ENCODE data around the gene COBL.

COBL gene

GRCh38 chr7:51275532-51275931 is 41.1 kb downstream of the COBL start:
- H3K27ac Mint-ChIP-seq, result peak overlapping the region; percentile 82

DNA sequence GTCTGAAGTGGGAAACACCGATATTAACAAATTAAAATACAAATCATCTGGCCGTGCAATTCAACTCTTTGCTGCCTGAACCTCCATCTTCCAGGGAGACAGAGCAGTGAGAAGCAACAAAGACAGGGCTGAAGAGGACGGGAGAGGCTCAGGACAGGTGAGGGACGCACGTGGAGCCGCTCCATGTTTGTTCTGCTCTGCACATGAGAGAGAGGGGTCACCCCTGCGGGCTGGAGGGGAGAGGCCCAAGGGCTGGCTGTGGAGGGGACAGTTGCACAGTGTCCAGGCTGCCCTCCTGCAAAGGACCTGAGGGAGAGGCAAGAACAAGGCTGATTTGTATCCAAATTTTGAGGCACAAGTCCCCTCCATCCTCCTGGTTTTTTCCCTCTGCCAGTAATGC is 41.7 kb downstream of the COBL start:
- H3K27ac Mint-ChIP-seq, result peak overlapping the region; percentile 82

More at GRCh38 chr7:51275532-51275931, 41.1 kb downstream of the COBL start:
- DNase-seq, result peak; percentile 61
- TF ChIP-seq CTCF (IDR thresholded peaks at IDR 0.05), result no peak
- Mint-ChIP-seq H3K4me3 (peak overlapping the region; percentile 21), H3K9me3 (no peaks in the 10 kb centered on the region), H3K36me3 (ENCODE audit: low read depth) (no peaks in the 10 kb centered on the region), H3K4me1 (peaks cover 71% of the 10 kb centered on the region), H3K27me3 (ENCODE audit: low read depth, poor library complexity) (peaks cover 14% of the 10 kb centered on the region)

GRCh38 chr7:51274001-51274400 is 42.6 kb downstream of the COBL start:
- Mint-ChIP-seq H3K27ac (peak overlapping the region; percentile 55), H3K36me3 (ENCODE audit: low read depth) (no peaks in the 10 kb centered on the region), H3K27me3 (ENCODE audit: low read depth, poor library complexity) (peaks cover 14% of the 10 kb centered on the region), H3K4me1 (peaks cover 57% of the 10 kb centered on the region), H3K9me3 (no peaks in the 10 kb centered on the region), H3K4me3 (no peak overlapping the region)
- no peak for DNase-seq
- no peak for TF ChIP-seq CTCF (IDR thresholded peaks at IDR 0.05)

More for the DNA sequence above, 41.7 kb downstream of the COBL start:
- no peak for DNase-seq
- H3K4me1 Mint-ChIP-seq, result peaks cover 65% of the 10 kb centered on the region
- H3K27me3 Mint-ChIP-seq (ENCODE audit: low read depth, poor library complexity), result peaks cover 14% of the 10 kb centered on the region
- TF ChIP-seq CTCF (IDR thresholded peaks at IDR 0.05), result no peak
- no peaks in the 10 kb centered on the region for H3K36me3 Mint-ChIP-seq (ENCODE audit: low read depth)
- peak overlapping the region; percentile 41 for H3K4me3 Mint-ChIP-seq
- no peaks in the 10 kb centered on the region for H3K9me3 Mint-ChIP-seq

DNA sequence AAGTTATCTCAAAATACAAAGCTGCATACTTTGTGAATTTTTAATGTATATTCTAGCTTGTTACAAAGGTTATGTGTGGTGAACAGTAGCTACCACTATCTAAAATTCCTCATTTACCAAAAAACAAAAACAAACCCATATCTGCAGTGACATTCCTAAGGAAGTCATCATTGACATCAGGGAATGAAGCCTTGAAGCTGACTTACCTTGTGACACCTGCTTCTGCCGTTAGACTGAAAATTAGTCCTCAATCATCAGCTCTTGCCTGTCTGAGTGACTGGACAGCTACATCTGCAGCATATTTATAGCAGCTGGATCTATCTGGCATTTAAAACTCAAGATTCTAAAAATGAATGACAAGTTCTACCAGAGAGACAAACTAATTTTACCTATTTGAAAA is 43.2 kb downstream of the COBL start:
- Mint-ChIP-seq H3K9me3 (no peaks in the 10 kb centered on the region), H3K4me1 (peaks cover 50% of the 10 kb centered on the region), H3K27ac (no peak overlapping the region)

DNA sequence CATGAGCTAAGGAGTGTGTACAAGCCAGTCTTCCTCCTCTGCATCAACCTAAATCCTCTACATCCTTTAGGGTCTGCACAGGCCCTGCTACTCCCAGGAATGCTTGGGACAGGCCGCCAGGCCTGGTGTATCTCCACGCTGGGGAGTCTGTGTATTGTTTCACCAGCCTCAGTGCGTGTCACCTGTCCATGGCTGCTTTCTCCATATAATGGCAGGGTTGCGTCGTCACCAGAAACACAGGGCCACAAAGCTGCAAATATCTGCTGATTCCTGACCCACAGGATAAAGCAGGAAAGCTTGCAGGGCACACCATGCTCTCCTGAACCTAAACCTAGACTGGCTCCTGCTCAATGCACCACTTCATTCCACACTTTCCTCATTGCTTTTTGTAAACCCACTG is 45.6 kb downstream of the COBL start:
- no peak overlapping the region for H3K4me3 Mint-ChIP-seq
- H3K27ac Mint-ChIP-seq, result no peak overlapping the region
- no peaks in the 10 kb centered on the region for H3K9me3 Mint-ChIP-seq
- H3K36me3 Mint-ChIP-seq (ENCODE audit: low read depth), result no peaks in the 10 kb centered on the region
- DNase-seq, result no peak
- peaks cover 27% of the 10 kb centered on the region for H3K4me1 Mint-ChIP-seq
- H3K27me3 Mint-ChIP-seq (ENCODE audit: low read depth, poor library complexity), result no peaks in the 10 kb centered on the region
- no peak for TF ChIP-seq CTCF (IDR thresholded peaks at IDR 0.05)

More for the DNA sequence above, 43.2 kb downstream of the COBL start:
- H3K36me3 Mint-ChIP-seq (ENCODE audit: low read depth), result no peaks in the 10 kb centered on the region
- TF ChIP-seq CTCF (IDR thresholded peaks at IDR 0.05), result no peak
- H3K4me3 Mint-ChIP-seq, result no peak overlapping the region
- no peak for DNase-seq
- H3K27me3 Mint-ChIP-seq (ENCODE audit: low read depth, poor library complexity), result peaks cover 9% of the 10 kb centered on the region

- Mint-ChIP-seq H3K27me3 (ENCODE audit: low read depth, poor library complexity) (no peaks in the 10 kb centered on the region), H3K9me3 (no peaks in the 10 kb centered on the region), H3K4me3 (no peak overlapping the region), H3K36me3 (ENCODE audit: low read depth) (no peaks in the 10 kb centered on the region), H3K4me1 (peaks cover 16% of the 10 kb centered on the region), H3K27ac (no peak overlapping the region)
- DNase-seq, result no peak
- no peak for TF ChIP-seq CTCF (IDR thresholded peaks at IDR 0.05)
These were observed 46.7 kb downstream of the COBL start for GRCh38 chr7:51269911-51270310.
